Measurements from ENCODE around the gene DNAJB6.

DNAJB6 gene

DNA sequence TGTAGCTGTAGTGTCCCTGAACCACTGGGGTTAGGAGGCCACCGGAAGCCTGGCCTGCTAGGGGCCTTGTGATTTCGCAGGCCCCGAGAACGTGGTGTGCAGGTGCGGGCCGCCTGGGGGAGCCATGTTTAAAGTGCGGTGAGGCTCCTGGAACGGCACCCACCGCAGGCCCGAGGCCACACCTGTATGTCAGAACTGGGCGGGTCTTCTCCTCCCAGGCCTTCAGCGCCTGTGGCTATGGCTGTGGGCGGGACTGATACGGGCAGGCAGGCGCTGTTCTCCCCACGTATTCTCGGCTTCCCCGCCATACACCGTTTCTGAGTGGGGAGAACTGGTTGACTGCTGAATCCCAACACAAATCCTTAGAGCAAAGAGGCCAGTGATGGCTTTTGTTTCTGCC, 74.8 kb downstream of the DNAJB6 start:
- peak; percentile 30 to 59 for DNase-seq

DNA sequence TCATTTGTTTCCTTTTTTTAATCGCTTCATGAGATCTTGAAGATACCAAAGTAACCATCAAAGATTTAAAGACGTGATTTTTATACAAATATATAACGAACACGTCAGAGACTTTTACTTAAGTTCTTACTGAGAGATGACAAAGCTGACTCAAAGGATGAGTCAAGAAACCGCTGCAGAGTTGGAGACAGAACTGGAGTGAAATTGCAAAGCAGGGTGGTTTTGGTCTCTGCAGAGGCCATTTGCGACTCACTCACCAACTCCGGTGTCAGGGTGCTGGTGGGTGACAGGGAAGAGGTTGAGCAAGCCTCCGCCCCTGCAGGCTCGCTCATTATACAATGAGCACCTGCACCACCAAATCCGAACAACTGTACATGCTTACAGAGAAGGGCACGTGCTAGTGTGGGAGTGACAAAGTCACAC, 75.2 kb downstream of the DNAJB6 start:
- peak; percentile 36 to 44 for DNase-seq

DNA sequence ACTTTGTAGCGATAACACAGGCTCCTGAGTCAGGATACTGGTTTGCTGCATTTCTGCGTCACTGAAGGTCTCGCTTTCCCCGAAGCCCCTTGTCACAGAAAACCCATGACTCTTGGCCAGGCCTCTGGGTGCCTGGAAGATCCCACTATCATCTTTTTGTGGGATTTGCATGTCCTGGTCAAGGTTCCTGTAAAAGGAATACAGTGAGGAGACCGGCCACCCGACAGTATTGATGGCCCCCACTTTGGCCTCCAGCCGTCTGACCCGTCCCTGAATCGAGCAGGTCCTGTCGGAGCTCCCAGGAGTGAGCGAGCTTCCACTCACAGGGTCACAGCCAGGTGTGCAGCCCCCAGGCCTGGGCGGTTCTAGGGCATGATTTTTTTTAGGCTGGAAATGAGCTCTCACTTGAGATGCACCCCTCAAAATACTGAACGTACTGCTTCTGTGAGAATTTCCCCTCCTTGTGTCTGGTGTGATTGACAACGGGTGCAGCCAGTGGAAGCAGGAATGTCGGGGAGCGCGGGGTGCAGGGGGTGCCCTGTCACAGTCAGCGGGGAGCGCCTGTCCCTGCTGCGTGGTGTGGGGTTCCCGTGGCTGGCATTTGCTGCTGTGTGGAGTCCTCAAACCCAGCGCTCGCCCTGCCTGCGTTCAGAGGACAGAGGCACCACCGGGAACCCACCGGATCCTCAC, 75.8 kb downstream of the DNAJB6 start:
- no peak for DNase-seq

DNA sequence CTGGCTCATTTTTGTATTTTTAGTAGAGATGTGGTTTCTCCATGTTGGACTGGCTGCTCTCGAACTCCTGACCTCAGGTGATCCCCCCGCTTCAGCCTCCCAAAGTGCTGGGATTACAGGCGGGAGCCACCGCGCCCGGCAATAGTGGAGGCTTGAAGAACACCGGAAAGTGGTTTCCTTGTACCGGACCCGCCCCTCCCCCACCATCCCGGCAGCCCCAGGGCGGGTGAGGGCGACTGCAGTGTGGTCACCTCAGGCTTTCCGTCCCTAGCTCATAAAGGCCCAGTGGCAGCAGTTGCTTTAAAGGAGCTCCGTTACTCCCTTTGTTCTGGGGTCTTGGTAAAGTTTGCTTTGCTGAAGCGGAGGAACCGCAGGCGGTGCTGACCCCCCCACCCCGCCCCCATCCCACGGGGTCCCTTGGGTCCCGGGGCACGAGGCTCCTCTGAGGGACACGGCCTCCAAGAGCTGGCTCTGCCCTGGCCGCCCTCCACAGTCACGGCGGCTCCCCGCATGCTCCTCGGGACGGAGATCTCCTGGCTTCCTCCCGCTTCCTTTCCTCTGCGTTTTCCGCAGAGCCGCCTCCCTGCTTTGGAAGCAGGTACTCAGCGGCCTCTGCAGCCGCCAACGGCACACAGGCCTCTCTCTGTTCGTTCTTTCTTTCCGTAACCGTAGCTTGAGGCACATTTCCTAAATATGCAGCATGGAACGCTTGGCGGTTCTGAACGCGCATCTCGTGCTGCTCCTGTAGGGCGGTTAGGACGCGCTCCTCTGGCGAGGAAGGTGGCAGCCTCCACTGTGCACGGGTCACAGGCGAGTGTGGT, 77.3 kb downstream of the DNAJB6 start:
- DNase-seq, result no peak

DNA sequence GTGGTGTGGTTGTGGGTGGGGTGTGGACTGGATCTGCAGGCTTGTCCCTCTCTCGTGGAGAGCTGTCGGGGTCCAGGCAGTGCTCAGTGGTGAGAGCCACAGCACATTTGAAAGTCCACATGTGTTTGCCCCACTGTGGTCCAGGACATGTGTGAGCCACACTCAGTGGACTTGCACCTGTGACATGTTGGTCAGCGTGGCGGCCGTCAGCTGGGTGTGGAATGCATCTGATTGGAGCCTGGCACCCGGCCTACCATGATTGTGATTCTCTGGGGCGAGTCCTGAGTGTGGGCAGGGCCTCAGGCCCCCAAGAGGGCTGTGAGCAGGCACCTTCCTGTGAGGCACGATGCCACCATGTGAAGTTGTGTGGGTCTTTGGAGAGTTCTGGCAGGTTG, 77.9 kb downstream of the DNAJB6 start:
- DNase-seq, result no peak

DNA sequence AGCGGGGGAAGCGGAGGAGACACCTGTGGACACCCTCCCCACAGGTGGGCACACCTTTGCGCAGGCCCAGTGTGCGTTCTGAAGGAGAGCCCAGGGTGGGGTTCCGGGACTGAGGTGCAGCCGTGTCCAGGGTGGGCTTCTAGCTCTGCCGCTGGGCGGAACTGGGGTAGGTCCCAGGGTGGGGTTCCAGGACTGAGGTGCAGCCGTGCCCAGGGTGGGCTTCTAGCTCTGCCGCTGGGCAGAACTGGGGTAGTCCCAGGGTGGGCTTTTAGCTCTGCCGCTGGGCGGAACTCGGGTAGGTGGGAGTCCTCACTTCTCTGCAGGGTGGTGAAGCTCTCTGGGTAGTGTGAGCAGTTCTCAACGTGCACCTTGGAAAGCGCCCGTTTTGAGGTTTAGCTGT, 78.7 kb downstream of the DNAJB6 start:
- DNase-seq, result no peak

DNA sequence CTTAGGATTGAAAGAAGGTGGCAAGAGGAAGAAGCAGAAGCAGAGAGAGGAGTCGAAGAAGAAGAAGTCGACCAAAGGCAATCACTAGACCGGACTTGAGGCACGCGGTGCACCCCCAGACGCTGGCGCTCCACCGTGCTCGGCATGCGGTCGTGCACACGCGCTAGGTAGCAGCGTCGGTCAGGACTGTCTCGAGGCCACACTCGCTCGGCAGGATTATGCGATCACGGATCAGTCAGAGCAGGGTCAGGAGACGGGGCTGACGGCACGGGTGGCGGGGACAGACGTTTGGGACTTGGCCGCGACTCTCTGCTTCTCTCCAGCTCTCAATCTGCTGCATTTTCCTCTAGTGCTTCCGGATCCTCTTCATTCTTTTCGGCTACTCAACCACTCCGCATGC, 79.2 kb downstream of the DNAJB6 start:
- DNase-seq, result no peak

DNA sequence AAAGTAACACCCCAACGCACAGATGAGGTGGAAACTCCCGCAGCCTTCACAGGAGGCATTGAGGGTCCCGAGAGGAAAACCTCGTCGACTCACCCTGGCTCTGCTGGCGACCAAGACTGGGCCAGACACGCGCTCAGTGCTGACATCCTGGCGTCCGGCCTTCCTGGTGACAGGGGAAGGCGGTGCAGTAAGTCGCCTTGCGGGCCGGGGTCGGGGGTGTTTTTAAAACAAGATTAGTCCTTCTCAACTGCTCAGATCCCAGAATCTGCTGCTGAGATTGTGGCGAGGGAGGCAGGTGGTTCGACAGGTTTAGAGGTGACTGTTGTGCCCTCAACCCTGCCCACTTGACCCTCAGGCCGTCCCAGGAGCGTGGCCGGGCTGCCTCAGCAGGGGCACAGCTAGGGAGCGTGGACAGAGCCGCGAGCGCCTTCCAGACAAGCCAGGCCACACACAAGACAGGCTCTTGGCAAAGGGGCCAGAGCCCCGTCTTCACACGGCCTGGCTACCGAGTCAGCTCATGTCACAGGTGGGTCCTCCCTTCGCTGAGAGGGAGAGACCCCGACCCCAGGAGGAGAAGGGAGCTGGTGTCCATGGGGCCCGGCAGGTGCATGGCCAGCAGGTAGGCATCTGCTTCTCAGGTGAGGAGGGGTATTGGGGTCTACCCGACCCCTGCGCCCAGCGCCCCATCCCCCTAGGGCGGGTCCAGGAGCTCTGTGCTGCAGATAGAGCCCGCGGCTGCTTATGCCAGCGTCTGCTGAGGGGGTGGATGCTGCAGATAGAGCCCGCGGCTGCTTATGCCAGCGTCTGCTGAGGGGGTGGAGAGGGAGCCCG, 81.6 kb downstream of the DNAJB6 start:
- DNase-seq, result no peak

DNA sequence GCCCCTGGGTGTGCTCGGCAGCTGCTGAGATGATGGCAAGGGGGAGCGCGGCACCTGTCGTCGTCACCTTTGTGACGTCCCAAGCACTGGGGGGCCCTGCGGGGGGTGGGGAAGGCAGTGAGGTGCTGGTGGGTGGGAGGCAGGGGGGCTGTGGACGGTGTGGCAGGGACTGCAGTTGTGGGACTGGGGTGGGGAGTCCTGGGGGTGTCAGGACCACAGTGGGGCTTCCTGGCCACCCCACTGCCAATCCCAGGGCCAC, 82.2 kb downstream of the DNAJB6 start:
- DNase-seq, result no peak

DNA sequence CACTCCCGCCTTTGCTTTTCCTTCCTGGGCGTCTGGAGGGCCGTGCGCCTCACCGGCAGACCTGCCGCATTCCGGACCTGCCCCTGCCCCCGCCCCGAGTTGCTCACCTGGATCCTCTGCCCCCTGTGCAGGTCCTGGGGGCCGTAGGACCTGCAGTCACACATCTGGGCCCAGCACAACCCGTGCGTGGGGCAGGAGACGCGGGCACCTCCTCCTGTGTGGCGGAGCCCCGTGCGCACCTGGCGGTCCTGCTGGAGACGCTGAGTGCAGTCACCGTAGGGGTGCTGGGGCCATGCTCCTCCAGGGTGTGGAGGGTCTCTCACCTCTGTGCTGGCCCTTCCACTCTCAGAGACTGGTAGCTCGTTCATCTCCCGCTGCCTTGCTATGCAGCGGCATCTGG, 85.5 kb downstream of the DNAJB6 start:
- DNase-seq, result no peak

DNA sequence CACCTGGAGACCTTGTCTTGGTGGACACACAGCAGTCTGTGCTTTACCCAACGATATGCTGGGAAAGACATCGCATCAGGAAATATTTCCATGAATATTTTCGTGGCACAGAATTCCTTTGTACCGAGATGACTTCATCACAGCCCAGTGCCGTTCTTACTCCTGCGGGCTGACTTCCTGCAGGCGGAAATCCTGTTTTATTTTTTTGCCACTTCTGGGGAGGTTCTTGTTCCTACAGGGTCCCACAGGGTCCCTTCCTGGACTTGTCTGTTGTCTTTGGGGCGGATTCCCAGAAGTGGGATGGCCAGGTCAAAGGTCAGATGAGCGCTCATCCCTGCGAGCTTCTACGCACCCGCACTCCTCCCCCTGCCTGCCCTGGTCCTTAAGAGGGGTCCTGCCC, 86.5 kb downstream of the DNAJB6 start:
- no peak for DNase-seq

DNA sequence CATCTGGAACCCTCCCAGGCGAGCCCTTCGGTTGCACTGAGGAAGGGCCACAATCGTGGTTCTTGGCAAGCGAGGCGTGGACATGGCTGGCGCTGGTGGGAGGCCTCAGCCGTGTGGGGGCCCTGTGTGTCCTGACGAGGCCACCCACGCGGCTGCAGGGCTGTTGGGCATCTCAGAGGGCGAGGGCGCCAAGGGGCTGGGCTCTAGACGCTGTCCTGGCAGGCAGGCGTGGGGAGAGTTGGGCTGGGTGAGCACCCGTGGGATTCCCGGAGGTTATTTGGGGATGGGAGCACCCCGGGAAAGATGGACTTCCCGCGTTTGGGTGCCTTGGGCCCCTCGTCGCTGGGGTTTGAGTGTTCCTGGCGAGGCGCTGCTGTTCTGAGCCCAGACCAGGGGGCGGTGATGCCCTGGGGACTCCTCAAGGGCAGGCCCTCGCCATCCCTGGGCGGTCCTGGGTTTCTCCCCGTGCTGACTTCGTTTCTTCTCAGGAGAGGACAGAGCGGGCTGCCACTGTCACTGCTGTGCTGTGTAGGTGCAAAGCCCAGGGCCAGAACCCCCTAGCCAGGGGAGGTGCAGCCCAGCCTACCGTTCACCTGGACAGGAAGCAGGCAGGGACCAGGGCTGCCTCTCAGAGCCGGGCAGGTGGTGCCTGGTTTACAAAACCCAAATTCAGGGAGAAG, 87.2 kb downstream of the DNAJB6 start:
- DNase-seq, result no peak

DNA sequence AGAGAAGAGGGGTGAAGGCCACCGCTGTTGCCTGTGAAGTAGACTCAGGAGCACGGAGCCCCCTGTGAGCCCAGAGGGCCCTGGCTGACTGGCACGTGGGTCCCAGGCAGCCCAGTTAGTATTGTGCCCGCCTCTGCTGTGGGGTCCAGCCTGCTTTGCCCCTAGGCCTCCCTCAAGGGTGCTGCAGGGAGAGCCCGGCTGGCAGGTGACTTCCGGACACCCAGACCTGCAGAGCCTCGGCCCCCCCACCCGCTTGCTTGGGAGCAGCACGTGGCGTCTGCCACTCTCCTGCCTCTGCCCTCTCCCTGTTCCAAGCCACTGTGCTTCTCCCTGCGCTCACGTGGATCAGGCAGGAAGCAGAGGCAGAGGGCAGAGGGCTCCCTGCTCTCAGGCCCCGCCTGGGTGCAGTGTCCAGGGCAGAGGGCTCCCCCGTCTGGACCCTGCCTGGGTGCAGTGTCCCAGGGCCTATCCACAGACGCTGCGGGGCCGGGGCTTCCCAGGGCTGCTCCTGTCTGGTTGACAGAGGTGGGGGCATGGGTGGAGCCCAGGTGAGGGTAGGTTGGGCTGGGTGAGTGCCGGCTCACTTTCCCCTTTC, 88.4 kb downstream of the DNAJB6 start:
- DNase-seq, result no peak

DNA sequence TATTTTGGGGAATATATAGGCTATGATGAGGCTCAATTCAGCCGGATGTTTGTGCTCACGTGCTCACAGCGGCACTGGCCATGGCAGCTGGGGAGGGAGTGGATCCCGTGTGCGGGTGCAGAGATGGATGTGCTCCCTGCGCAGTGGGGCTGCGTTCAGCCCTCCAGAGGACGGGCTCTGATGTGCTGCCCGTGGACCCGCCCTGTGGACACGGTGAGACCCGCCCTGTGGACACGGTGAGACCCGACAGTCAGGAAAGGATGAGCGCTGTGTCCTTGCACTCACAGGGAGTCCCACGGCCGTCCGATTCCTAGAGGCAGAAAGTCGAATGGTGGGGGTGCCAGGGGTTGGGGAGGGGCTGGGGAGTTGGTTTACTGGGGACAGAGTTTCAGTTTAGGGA, 89.0 kb downstream of the DNAJB6 start:
- DNase-seq, result no peak

DNA sequence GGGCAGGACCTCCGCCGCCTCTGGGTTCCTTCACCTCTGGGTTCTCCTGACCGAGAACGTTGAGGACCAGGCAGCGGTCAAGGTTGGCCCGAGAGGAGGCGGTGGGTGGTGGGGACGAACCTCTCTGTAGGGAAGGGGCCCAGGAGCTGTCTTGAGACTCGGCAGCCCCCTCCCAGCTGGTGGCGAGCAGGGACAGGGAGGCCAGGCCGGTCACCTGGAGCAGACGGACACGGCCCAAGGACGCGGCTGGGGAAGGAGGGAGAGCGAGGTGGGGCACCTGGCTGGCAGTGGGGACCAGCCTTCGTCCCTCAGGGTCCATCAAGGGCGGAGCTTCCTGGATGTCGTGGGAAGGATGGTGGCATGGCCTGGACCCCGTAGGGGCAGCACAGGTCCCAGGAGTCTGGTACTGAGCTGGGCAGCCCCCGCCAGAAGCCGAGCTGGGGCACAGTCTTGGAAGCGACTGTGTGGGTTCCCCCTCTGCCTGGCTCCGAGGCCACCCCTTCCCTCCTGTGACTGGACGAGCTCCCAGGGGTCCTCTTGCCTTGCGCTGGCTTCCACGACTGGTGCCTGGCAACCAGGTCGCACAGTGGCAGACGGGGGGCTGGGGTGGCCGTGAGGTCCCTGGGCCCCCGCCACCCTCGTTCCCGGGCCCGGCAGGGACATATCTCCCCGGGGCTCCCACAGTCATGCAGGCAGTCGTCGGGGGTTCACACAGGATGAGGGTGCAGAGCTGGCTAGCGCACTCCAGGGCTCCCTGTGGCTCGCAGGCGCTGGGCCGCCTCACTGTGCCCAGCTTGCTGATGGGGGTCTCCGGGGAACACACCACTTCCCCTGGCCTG, 89.9 kb downstream of the DNAJB6 start:
- no peak for DNase-seq

DNA sequence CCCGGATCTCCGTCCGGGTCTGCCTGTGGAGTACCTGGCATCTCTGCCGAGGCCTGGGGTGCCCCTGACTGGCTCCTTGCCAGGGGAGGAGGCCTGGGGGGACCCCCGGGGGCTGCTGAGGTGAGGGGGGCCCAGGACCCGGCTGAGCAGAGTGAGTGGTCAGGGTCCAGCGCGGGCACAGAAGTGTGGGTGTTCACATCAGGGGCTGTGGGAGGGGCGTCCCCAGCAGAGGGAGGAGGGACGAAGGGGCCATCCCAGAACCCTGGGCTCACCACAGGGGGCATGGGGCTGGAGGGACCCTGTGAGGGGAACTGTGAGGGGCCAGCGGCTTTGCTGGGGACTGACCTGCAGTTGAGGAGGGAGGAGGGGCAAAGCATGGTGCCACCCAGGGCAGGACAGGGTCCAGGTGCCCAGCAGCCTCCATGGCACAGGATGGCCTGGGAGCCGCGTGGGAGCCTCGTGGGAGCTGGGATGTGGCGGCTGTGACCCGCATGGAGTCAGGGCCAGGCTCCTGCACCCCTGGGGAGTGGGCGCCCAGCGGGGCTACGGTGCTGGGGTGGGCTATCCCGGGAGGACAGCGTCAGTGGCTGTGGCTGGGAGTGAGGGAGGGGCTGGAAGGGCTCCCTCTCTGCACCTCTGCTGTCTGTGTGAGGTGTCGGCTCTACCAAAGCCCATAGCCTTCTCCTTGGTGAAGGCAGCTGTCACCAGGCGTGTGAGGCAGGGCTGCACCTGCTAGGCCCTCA, 91.2 kb downstream of the DNAJB6 start:
- DNase-seq, result no peak

DNA sequence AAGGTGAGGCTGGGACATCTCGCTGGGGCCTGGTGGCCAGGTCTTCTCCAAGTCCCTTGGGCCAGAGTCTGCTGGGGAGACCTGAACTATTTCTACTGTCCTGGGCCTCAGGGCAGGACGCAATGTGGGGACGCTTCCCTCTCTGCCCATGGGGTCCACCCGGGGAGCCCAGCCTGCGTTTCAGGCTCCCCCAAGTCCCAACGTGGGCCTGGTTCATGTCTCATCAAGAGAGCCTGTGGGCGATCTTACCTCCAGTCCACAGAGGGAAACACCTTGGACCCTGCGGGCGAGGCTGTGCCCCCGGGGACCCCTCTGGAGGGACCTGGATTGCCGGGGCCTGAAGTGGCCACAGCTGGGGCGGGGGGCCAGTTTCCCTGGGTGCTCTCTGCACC, 91.7 kb downstream of the DNAJB6 start:
- no peak for DNase-seq

DNA sequence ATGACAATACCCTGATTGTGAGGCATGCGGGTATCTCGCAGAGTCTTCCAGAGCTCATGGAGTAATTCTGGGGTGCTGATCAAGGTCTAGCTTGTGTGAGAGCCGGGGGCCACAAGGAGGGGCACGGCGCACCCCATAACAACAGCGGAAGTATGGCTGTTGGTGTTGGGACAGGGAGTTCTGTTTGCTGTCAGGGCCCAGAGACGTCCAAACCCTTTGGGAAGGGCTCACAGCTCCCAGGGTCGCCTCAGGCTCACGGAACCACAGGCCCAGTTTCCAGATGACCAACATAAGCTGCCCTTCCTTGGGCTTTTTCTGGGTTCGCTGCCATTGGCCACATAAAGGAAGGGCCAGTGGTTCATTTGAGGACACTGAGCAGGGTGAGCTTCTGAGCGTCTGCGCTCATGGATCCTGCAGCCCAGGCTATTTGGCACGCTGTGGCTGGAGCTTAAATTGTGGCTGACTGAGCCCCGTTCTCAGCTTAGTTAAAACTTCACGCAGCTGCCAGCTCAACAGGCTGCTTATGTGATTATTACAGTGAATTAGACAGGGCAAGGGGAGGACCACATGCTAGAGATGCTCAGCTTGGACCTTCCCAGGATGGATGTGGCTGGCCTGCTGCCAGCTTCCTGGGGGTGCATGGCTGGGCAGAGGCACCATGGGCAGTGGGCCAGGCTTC, 92.3 kb downstream of the DNAJB6 start:
- no peak for DNase-seq

DNA sequence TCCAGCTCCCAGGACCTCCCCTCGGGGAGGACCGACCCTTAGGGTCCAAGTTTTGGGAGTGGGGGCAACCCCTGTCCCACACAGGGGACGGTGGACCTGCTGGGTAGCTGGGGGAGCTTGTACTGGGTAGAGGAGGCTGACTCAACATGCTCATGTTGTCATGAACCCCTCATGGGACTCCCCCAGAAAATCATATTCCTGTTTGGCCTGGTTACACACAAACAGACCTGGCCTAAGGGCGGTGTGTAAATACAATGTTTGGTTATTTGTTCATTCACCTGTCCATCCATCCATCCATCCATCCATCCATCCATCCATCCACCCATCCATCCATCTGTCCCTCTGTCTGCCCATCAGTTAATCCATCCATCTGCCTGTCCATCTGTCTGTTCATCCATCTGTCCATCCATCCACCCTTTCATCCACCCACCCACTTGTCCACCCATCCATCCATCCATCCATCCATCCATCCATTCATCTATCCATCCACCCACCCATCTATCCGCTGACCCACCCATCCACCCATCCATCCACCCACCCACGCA, 92.9 kb downstream of the DNAJB6 start:
- no peak for DNase-seq

DNA sequence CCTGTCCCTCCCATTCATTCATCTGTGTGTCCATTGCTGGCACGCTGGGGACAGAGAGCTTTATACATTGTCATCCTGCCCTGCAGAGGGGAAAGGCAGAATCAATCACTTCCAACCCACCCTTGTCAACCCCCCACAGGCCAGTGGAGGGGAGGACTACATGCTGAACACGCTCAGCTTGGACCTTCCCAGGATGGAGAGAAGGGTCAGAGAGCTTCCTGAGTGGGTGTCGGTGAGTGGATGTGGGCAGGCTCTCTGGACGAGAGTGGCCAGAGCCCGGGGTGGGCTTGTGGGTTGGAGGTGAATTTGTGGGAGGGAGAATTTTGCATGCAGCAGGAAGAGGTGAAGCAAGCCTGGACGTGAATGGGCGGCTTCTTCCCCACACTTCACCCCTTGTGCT, 93.9 kb downstream of the DNAJB6 start:
- no peak for DNase-seq

Measured in activated CD4-positive, alpha-beta T cell treated with anti-CD3 and anti-CD28 coated beads for 4 hours (primary cell).